HEK293T (cell line): ENCODE results near the gene PRKCA.

Experiments used
- CTCF ChIA-PET: fragments of 350-600 bp; formaldehyde crosslinking; extraction: SDS; loops from one replicate; lab custom pipeline; 2021; ENCODE audit warnings: antibody characterized with exemption, inconsistent platforms; lab: Yijun Ruan, JAX
- POLR2A ChIA-PET: fragments of 350-600 bp; formaldehyde crosslinking; extraction: SDS; loops from one replicate; lab custom pipeline; 2020; ENCODE audit warnings: antibody characterized with exemption, inconsistent platforms; lab: Yijun Ruan, JAX
- DNase-seq: peaks from one replicate; pipeline ENCODE4 v3.0.0; 2012; ENCODE audit warnings: mixed read lengths; ENCODE audit errors: extremely low spot score
- ARNT ChIP-seq: fragments of 450-650 bp; IDR thresholded peaks from 2 replicates; pipeline ENCODE4 v1.6.1; 2017; ENCODE audit warnings: mild to moderate bottlenecking
- BHLHE40 ChIP-seq: fragments of 450-650 bp; IDR thresholded peaks from 2 replicates; pipeline ENCODE4 v1.6.1; 2016; ENCODE audit warnings: mild to moderate bottlenecking, moderate library complexity, borderline replicate concordance
- CTBP1 ChIP-seq: fragments of 450-650 bp; IDR thresholded peaks from 2 replicates; pipeline ENCODE4 v1.6.1; 2016; ENCODE audit warnings: borderline replicate concordance
- ELF4 ChIP-seq: fragments of 450-650 bp; IDR thresholded peaks from 2 replicates; pipeline ENCODE4 v1.6.1; 2017; ENCODE audit warnings: antibody characterized with exemption
- FOXA1 ChIP-seq: fragments of 450-650 bp; IDR thresholded peaks from 2 replicates; pipeline ENCODE4 v1.6.1; 2016; ENCODE audit warnings: mild to moderate bottlenecking
- FOXK2 ChIP-seq: fragments of 450-650 bp; IDR thresholded peaks from 2 replicates; pipeline ENCODE4 v1.6.1; 2016; ENCODE audit warnings: mild to moderate bottlenecking
- FOXM1 ChIP-seq: fragments of 450-650 bp; IDR thresholded peaks from 2 replicates; pipeline ENCODE4 v1.6.1; 2017; ENCODE audit warnings: mild to moderate bottlenecking, borderline replicate concordance
- HDGF ChIP-seq: fragments of 450-650 bp; IDR thresholded peaks from 2 replicates; pipeline ENCODE4 v1.6.1; 2017; ENCODE audit warnings: antibody characterized with exemption, borderline replicate concordance
- L3MBTL2 ChIP-seq: fragments of 450-650 bp; conservative IDR thresholded peaks from 2 replicates; pipeline ENCODE4 v1.6.1; 2016; ENCODE audit warnings: mild to moderate bottlenecking
- LEF1 ChIP-seq: fragments of 450-650 bp; IDR thresholded peaks from 2 replicates; pipeline ENCODE4 v1.6.1; 2017; ENCODE audit warnings: mild to moderate bottlenecking, borderline replicate concordance
- NFRKB ChIP-seq: fragments of 450-650 bp; IDR thresholded peaks from 2 replicates; pipeline ENCODE4 v1.6.1; 2016; ENCODE audit warnings: mild to moderate bottlenecking, moderate library complexity
- PKNOX1 ChIP-seq: fragments of 450-650 bp; IDR thresholded peaks from 2 replicates; pipeline ENCODE4 v1.6.1; 2016
- SP1 ChIP-seq: fragments of 450-650 bp; IDR thresholded peaks from 2 replicates; pipeline ENCODE4 v1.6.1; 2017
- SUZ12 ChIP-seq: fragments of 450-650 bp; IDR thresholded peaks from 2 replicates; pipeline ENCODE4 v1.6.1; 2016; ENCODE audit warnings: mild to moderate bottlenecking
- TARDBP ChIP-seq: fragments of 450-650 bp; IDR thresholded peaks from 2 replicates; pipeline ENCODE4 v1.6.1; 2016
- ZNF384 ChIP-seq: fragments of 450-650 bp; IDR thresholded peaks from 2 replicates; pipeline ENCODE4 v1.6.1; 2016

Gene PRKCA

GRCh38 chr17:66738301-66738700, 435.9 kb downstream of the PRKCA start:
- CTCF ChIA-PET: interaction anchor here (1.6 kb wide), 1 partner anchor 11 kb away, joined by 4 read pairs; no protein-coding TSS in a partner anchor
- TF ChIP-seq BHLHE40: no peak
- no peak for TF ChIP-seq TARDBP
- TF ChIP-seq PKNOX1: no peak
- TF ChIP-seq FOXK2: no peak
- TF ChIP-seq ZNF384: no peak
- no peak for TF ChIP-seq SP1
- no peak for TF ChIP-seq ARNT
- TF ChIP-seq HDGF: no peak
- TF ChIP-seq ELF4: no peak
- no peak for TF ChIP-seq L3MBTL2
- no peak for TF ChIP-seq NFRKB
- TF ChIP-seq FOXM1: no peak
- no peak for TF ChIP-seq LEF1
- DNase-seq: no peak
- POLR2A ChIA-PET: no interaction called here

GRCh38 chr17:66739553-66739952, 437.1 kb downstream of the PRKCA start:
- DNase-seq: no peak
- POLR2A ChIA-PET: no interaction called here
- no peak for TF ChIP-seq HDGF
- no peak for TF ChIP-seq PKNOX1
- no peak for TF ChIP-seq ELF4
- no peak for TF ChIP-seq L3MBTL2
- no peak for TF ChIP-seq FOXK2
- no peak for TF ChIP-seq CTBP1
- no peak for TF ChIP-seq FOXA1
- no peak for TF ChIP-seq TARDBP
- no peak for TF ChIP-seq SUZ12
- TF ChIP-seq ZNF384: no peak
- no peak for TF ChIP-seq NFRKB
- TF ChIP-seq LEF1: no peak
- no peak for TF ChIP-seq SP1
- TF ChIP-seq ARNT: no peak
- TF ChIP-seq BHLHE40: no peak
- no peak for TF ChIP-seq FOXM1
- CTCF ChIA-PET: interaction anchor here (1.5 kb wide), 1 partner anchor 12 kb away, joined by 4 read pairs; no protein-coding TSS in a partner anchor

- ChIA-PET POLR2A (no interaction called here), CTCF (interaction anchor here (1.5 kb wide), 1 partner anchor 12 kb away, joined by 4 read pairs; no protein-coding TSS in a partner anchor)
- TF ChIP-seq L3MBTL2: no peak
- no peak for TF ChIP-seq ZNF384
- no peak for TF ChIP-seq CTBP1
- no peak for DNase-seq
Observed at GRCh38 chr17:66740226-66740625, 437.8 kb downstream of the PRKCA start.

- ChIA-PET CTCF (no interaction called here), POLR2A (no interaction called here)
- no peak for DNase-seq
Observed at GRCh38 chr17:66743511-66743910, 441.1 kb downstream of the PRKCA start.

GRCh38 chr17:66746736-66747135, 444.3 kb downstream of the PRKCA start:
- TF ChIP-seq TARDBP (no peak), NFRKB (no peak), FOXK2 (no peak), ELF4 (no peak), SUZ12 (no peak), PKNOX1 (no peak), FOXM1 (no peak)
- DNase-seq: no peak
- CTCF ChIA-PET: no interaction called here
- POLR2A ChIA-PET: no interaction called here

More at GRCh38 chr17:66743511-66743910, 441.1 kb downstream of the PRKCA start:
- no peak for TF ChIP-seq NFRKB
- no peak for TF ChIP-seq ZNF384
- no peak for TF ChIP-seq L3MBTL2
- no peak for TF ChIP-seq FOXM1
- TF ChIP-seq ELF4: no peak
- TF ChIP-seq TARDBP: no peak
- no peak for TF ChIP-seq HDGF
- TF ChIP-seq LEF1: no peak
- TF ChIP-seq SUZ12: no peak
- no peak for TF ChIP-seq BHLHE40
- TF ChIP-seq PKNOX1: no peak
- TF ChIP-seq CTBP1: no peak
- no peak for TF ChIP-seq SP1
- TF ChIP-seq ARNT: no peak
- no peak for TF ChIP-seq FOXA1

- ChIA-PET CTCF (no interaction called here), POLR2A (no interaction called here)
- DNase-seq: no peak
- TF ChIP-seq FOXK2 (no peak), ARNT (no peak), ELF4 (no peak), PKNOX1 (no peak), CTBP1 (no peak), TARDBP (no peak), ZNF384 (no peak), BHLHE40 (no peak), SP1 (no peak), FOXA1 (no peak), L3MBTL2 (no peak), HDGF (no peak), LEF1 (no peak), FOXM1 (no peak), SUZ12 (no peak), NFRKB (no peak)
Observed at GRCh38 chr17:66747578-66748275, 445.3 kb downstream of the PRKCA start.
